WTC11 (cell line): Measurements from ENCODE around the gene FREM1. TPM values are rescaled to one million over a fixed set of nuclear protein-coding genes. Genes with fewer than 3 reads are reported as not detected.
"Not testable (repeated sequence)": the region's sequence is repeated elsewhere in the genome, so short reads cannot be mapped to it uniquely, and the experiment has no call there.

Experiments
- ATAC-seq: fragments of 200-7000 bp; cut with Tn5 transposase; 2 replicates; pipeline ENCODE4 v1.10.0; 2021; ENCODE audit warnings: mild to moderate bottlenecking, moderate library complexity
- CTCF ChIA-PET: fragments of 300-600 bp; sonication (Branson Sonifier 250); formaldehyde crosslinking; loops from one replicate; lab custom pipeline; 2021; ENCODE audit warnings: antibody characterized with exemption; lab: Charles Lee
- POLR2A ChIA-PET: fragments of 350-600 bp; sonication (Branson Sonifier 250); formaldehyde crosslinking; loops from one replicate; lab custom pipeline; 2021; ENCODE audit warnings: antibody characterized with exemption; lab: Charles Lee
- DNase-seq: peaks from one replicate; pipeline ENCODE4 v3.0.0; 2021; ENCODE audit warnings: low spot score
- H3K27ac Mint-ChIP-seq: 2 replicates; pipeline ENCODE4 v1.8.0; 2021; ENCODE audit warnings: mixed read lengths
- H3K27me3 Mint-ChIP-seq: 2 replicates; pipeline ENCODE4 v1.8.0; 2021; ENCODE audit warnings: low read depth, mild to moderate bottlenecking, moderate library complexity, mixed read lengths
- H3K36me3 Mint-ChIP-seq: 2 replicates; pipeline ENCODE4 v1.8.0; 2021; ENCODE audit warnings: mixed read lengths
- H3K4me1 Mint-ChIP-seq: 2 replicates; pipeline ENCODE4 v1.8.0; 2022; ENCODE audit warnings: mixed read lengths
- H3K4me3 Mint-ChIP-seq: 2 replicates; pipeline ENCODE4 v1.8.0; 2021; ENCODE audit warnings: mild to moderate bottlenecking, moderate library complexity, mixed read lengths
- H3K9me3 Mint-ChIP-seq: 2 replicates; pipeline ENCODE4 v1.8.0; 2021; ENCODE audit warnings: mixed read lengths
- CBFB ChIP-seq: sonication (generic); formaldehyde crosslinking; IDR thresholded peaks from 2 replicates; pipeline ENCODE4 v1.8.1; 2022; ENCODE audit warnings: mild to moderate bottlenecking, low read depth, missing genetic modification reagents
- CREB1 ChIP-seq: sonication (generic); formaldehyde crosslinking; IDR thresholded peaks from 2 replicates; pipeline ENCODE4 v1.8.0; 2023; ENCODE audit warnings: mild to moderate bottlenecking, missing genetic modification reagents
- FOXP1 ChIP-seq: sonication (generic); formaldehyde crosslinking; IDR thresholded peaks from 2 replicates; pipeline ENCODE4 v1.8.0; 2022; ENCODE audit warnings: missing genetic modification reagents, mild to moderate bottlenecking, moderate library complexity, borderline replicate concordance
- JUN ChIP-seq: sonication (generic); formaldehyde crosslinking; IDR thresholded peaks from 2 replicates; pipeline ENCODE4 v1.8.0; 2023; ENCODE audit warnings: mild to moderate bottlenecking, missing genetic modification reagents
- KAT7 ChIP-seq: sonication (generic); formaldehyde crosslinking; IDR thresholded peaks from 2 replicates; pipeline ENCODE4 v1.8.1; 2023; ENCODE audit warnings: missing genetic modification reagents, mild to moderate bottlenecking, borderline replicate concordance
- MXD4 ChIP-seq: fragments of 250-450 bp; sonication (Bioruptor Pico); IDR thresholded peaks from 2 replicates; pipeline ENCODE4 v1.8.0; 2021; ENCODE audit warnings: mild to moderate bottlenecking, moderate library complexity, borderline replicate concordance
- NR2C2 ChIP-seq: sonication (generic); formaldehyde crosslinking; IDR thresholded peaks from 2 replicates; pipeline ENCODE4 v1.8.0; 2022; ENCODE audit warnings: mild to moderate bottlenecking, missing genetic modification reagents
- SMAD4 ChIP-seq: sonication (generic); formaldehyde crosslinking; IDR thresholded peaks from 2 replicates; pipeline ENCODE4 v1.8.0; 2022; ENCODE audit warnings: mild to moderate bottlenecking, missing genetic modification reagents
- SOX15 ChIP-seq: fragments of 250-450 bp; sonication (Bioruptor Pico); IDR thresholded peaks from 2 replicates; pipeline ENCODE4 v1.9.0; 2021; ENCODE audit warnings: mild to moderate bottlenecking
- ZNF138 ChIP-seq: sonication (generic); formaldehyde crosslinking; conservative IDR thresholded peaks from 2 replicates; pipeline ENCODE4 v1.8.1; 2022; ENCODE audit warnings: mild to moderate bottlenecking, moderate library complexity, missing genetic modification reagents
- ZNF219 ChIP-seq: sonication (generic); formaldehyde crosslinking; IDR thresholded peaks from 2 replicates; pipeline ENCODE4 v1.8.0; 2023; ENCODE audit warnings: missing genetic modification reagents, mild to moderate bottlenecking, borderline replicate concordance
- total RNA-seq: library from RNA; stranded (reverse); gene quantifications from 3 replicates; pipeline ENCODE4 v1.2.3, GENCODE V29; 2021
- TF ChIP-seq, protein P1 (sequence below): sonication (generic); formaldehyde crosslinking; IDR thresholded peaks from 2 replicates; pipeline ENCODE4 v1.8.1; 2022; ENCODE audit warnings: mild to moderate bottlenecking, missing genetic modification reagents, moderate library complexity, borderline replicate concordance
- TF ChIP-seq, protein P2 (sequence below): sonication (generic); formaldehyde crosslinking; IDR thresholded peaks from 2 replicates; pipeline ENCODE4 v1.8.0; 2022; ENCODE audit warnings: mild to moderate bottlenecking, missing genetic modification reagents
- TF ChIP-seq, protein P3 (sequence below): fragments of 250-450 bp; sonication (Bioruptor Pico); IDR thresholded peaks from 2 replicates; pipeline ENCODE4 v2.1.2; 2022; ENCODE audit warnings: mild to moderate bottlenecking, moderate library complexity
- TF ChIP-seq, protein P4 (sequence below): sonication (generic); formaldehyde crosslinking; IDR thresholded peaks from 2 replicates; pipeline ENCODE4 v1.8.1; 2023; ENCODE audit warnings: mild to moderate bottlenecking, missing genetic modification reagents, moderate library complexity
- TF ChIP-seq, protein P5 (sequence below): fragments of 250-450 bp; sonication (Bioruptor Pico); IDR thresholded peaks from 2 replicates; pipeline ENCODE4 v1.9.0; 2021; ENCODE audit warnings: moderate library complexity, mild to moderate bottlenecking, inconsistent platforms, borderline replicate concordance
- TF ChIP-seq, protein P6 (sequence below): sonication (generic); formaldehyde crosslinking; IDR thresholded peaks from 2 replicates; pipeline ENCODE4 v1.8.1; 2023; ENCODE audit warnings: mild to moderate bottlenecking, missing genetic modification reagents

Gene FREM1
- total RNA-seq, 1 experiment from 2014 or later, result 2.8 TPM

DNA sequence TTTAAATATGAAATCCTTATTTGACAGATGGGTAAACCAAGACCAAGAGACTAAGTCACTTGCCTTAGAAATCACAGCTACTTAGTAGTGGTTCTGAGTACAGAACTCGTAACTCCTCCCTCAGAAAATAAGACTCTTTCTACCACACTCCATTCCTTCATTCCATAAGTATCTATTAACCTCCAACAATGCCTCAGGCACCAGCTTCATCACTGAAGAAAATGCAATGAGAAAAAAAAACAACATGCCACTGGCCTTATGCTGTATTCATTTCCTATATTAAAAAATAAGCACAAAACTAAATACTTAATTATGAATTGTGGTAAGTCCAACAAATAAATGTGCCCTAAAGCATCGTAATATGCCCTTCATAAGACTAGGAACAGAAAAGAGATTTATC lies 13.5 kb upstream of the FREM1 start:
- CTCF ChIA-PET, result no interaction called here

DNA sequence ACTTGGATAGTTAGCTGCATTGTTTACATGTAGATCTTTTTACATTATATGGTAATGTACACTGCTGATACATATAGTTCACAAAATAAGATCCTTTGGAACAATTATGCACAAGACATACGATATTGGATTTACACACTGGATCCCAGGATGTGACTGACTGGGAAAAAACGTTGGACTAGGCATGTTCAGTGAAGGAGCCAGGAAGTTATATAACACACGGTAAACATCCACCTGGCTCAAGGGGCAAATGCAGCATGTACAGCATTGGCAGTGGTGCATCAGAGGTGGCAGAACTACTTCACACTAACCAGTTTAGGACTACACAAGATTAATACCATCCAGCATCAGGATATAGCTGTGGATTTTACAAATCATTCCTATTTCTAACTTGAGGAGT lies 10.6 kb upstream of the FREM1 start:
- not testable (repeated sequence) for H3K4me1 Mint-ChIP-seq

More for the DNA sequence above, 13.5 kb upstream of the FREM1 start:
- POLR2A ChIA-PET, result no interaction called here
- no peaks in the 10 kb centered on the region for H3K4me1 Mint-ChIP-seq
- no peaks in the 10 kb centered on the region for H3K27me3 Mint-ChIP-seq
- H3K9me3 Mint-ChIP-seq, result no peaks in the 10 kb centered on the region; the same call in 1 of the 2 replicates
- H3K4me3 Mint-ChIP-seq, result no peak overlapping the region
- no peak for DNase-seq
- H3K27ac Mint-ChIP-seq, result no peak overlapping the region
- no peak for ATAC-seq
- TF ChIP-seq SMAD4 (no peak), MXD4 (CRISPR knock-in tag) (no peak), ZNF219 (CRISPR knock-in tag) (no peak), SOX15 (no peak), CREB1 (CRISPR knock-in tag) (no peak), KAT7 (CRISPR knock-in tag) (no peak), ZNF138 (no peak), FOXP1 (CRISPR knock-in tag) (no peak), JUN (CRISPR knock-in tag) (no peak)
- TF ChIP-seq, protein P1, sequence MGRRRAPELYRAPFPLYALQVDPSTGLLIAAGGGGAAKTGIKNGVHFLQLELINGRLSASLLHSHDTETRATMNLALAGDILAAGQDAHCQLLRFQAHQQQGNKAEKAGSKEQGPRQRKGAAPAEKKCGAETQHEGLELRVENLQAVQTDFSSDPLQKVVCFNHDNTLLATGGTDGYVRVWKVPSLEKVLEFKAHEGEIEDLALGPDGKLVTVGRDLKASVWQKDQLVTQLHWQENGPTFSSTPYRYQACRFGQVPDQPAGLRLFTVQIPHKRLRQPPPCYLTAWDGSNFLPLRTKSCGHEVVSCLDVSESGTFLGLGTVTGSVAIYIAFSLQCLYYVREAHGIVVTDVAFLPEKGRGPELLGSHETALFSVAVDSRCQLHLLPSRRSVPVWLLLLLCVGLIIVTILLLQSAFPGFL (CRISPR knock-in tag), result no peak
- TF ChIP-seq, protein P2, sequence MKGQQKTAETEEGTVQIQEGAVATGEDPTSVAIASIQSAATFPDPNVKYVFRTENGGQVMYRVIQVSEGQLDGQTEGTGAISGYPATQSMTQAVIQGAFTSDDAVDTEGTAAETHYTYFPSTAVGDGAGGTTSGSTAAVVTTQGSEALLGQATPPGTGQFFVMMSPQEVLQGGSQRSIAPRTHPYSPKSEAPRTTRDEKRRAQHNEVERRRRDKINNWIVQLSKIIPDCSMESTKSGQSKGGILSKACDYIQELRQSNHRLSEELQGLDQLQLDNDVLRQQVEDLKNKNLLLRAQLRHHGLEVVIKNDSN (CRISPR knock-in tag), result no peak
- TF ChIP-seq, protein P3, sequence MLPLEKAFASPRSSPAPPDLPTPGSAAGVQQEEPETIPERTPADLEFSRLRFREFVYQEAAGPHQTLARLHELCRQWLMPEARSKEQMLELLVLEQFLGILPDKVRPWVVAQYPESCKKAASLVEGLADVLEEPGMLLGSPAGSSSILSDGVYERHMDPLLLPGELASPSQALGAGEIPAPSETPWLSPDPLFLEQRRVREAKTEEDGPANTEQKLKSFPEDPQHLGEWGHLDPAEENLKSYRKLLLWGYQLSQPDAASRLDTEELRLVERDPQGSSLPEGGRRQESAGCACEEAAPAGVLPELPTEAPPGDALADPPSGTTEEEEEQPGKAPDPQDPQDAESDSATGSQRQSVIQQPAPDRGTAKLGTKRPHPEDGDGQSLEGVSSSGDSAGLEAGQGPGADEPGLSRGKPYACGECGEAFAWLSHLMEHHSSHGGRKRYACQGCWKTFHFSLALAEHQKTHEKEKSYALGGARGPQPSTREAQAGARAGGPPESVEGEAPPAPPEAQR, result no peak
- TF ChIP-seq, protein P4, sequence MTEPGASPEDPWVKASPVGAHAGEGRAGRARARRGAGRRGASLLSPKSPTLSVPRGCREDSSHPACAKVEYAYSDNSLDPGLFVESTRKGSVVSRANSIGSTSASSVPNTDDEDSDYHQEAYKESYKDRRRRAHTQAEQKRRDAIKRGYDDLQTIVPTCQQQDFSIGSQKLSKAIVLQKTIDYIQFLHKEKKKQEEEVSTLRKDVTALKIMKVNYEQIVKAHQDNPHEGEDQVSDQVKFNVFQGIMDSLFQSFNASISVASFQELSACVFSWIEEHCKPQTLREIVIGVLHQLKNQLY, result no peak
- TF ChIP-seq, protein P5, sequence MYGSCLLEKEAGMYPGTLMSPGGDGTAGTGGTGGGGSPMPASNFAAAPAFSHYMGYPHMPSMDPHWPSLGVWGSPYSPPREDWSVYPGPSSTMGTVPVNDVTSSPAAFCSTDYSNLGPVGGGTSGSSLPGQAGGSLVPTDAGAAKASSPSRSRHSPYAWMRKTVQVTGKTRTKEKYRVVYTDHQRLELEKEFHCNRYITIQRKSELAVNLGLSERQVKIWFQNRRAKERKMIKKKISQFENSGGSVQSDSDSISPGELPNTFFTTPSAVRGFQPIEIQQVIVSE (CRISPR knock-in tag), result no peak
- H3K36me3 Mint-ChIP-seq, result no peaks in the 10 kb centered on the region

DNA sequence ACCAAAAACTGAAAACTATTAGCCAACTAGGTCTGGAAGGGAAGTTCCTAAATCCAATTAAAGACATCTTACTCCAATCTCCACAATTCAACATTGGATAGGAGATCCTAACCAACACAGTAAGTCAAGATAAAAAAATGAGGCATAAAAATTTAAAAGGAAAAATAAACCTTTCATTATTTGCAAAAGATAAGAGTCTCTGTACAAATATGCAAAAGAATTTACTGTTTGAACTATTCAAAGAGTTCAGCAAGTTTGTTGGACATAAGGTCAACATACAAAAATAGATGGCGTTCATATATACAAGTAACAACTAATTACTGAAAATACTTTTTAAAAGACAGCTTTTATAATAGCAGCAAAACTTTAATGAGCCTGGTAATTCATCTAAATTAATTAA lies 3.1 kb upstream of the FREM1 start:
- Mint-ChIP-seq H3K4me3 (no peak overlapping the region), H3K36me3 (no peaks in the 10 kb centered on the region), H3K9me3 (no peaks in the 10 kb centered on the region), H3K4me1 (no peaks in the 10 kb centered on the region), H3K27ac (no peak overlapping the region), H3K27me3 (no peaks in the 10 kb centered on the region)
- ChIA-PET CTCF (no interaction called here), POLR2A (no interaction called here)
- DNase-seq, result no peak
- TF ChIP-seq, protein P4, result no peak
- TF ChIP-seq, protein P6, sequence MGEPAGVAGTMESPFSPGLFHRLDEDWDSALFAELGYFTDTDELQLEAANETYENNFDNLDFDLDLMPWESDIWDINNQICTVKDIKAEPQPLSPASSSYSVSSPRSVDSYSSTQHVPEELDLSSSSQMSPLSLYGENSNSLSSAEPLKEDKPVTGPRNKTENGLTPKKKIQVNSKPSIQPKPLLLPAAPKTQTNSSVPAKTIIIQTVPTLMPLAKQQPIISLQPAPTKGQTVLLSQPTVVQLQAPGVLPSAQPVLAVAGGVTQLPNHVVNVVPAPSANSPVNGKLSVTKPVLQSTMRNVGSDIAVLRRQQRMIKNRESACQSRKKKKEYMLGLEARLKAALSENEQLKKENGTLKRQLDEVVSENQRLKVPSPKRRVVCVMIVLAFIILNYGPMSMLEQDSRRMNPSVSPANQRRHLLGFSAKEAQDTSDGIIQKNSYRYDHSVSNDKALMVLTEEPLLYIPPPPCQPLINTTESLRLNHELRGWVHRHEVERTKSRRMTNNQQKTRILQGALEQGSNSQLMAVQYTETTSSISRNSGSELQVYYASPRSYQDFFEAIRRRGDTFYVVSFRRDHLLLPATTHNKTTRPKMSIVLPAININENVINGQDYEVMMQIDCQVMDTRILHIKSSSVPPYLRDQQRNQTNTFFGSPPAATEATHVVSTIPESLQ (CRISPR knock-in tag), result no peak
- TF ChIP-seq CBFB (CRISPR knock-in tag) (no peak), NR2C2 (CRISPR knock-in tag) (no peak)
- TF ChIP-seq, all 79 proteins: peak for 0
- ATAC-seq, result no peak

More for the DNA sequence above, 10.6 kb upstream of the FREM1 start:
- H3K36me3 Mint-ChIP-seq, ATAC-seq, H3K4me3 Mint-ChIP-seq, H3K27me3 Mint-ChIP-seq, DNase-seq, CTCF ChIA-PET, H3K27ac Mint-ChIP-seq, POLR2A ChIA-PET, H3K9me3 Mint-ChIP-seq: not testable (repeated sequence)
